GOT3 (cell line): ENCODE data around the gene NAV2.

Experiments
- DNase-seq: peaks from one replicate; lab custom pipeline; 2025; ENCODE audit warnings: mixed read lengths; lab: John Stamatoyannopoulos, UW

The NAV2 gene

DNA sequence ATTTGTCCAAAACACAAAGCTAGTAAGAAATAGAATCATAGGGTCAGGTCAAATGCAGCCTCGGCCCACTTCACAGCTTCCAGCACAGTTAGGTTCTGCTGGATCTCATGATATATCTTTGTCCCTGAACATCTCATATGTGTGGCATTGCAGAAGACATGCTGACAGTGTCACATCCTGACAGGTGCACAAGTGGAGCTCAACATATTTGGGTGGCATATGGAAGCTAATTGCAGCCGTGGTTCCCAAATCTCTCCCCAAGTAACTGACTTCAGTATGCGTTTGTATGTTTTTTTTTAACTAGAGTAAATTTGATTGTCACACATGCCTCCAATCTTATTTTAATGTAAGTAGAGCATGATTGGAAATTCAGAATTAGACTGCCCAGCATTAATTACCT is 33.4 kb downstream of the NAV2 start:
- DNase-seq = no peak

DNA sequence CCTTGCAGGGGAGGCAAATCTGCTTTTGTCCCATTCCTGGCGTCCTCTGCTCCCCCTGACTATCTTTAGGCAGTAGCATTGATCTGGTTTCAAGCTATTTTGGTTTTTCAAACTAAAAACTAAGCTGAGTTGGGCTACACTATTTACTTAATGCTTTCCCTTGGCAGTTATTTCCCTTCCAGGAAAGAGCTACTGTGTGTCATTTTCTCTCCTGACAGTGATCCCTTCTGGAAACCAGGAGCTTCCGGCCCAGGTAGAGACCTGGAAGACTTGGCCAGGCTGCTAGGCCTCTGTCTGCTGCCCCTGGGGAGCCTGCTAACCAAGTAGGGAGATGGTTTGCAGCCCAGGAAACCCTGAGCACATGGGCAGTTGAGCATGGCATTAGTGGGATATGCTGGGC is 35.0 kb downstream of the NAV2 start:
- DNase-seq = no peak

DNA sequence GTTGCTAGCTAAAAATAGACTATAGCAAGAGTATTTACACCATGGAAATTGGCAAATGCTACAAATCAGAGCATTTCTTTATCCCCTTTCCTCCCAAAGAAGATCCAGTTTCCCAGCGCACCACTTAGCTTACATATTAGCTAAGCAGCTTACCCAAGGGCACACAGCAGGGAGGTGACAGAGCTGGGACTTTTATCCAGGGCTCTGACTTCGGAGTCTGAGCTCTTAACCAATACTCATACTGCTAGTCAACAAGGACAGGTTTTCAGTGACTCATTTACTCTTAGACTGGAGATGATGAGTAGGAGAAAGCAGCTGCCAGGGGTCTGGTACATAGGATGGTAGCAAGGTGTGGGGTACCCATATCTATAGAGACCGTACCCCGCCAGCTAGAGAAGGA is 38.4 kb downstream of the NAV2 start:
- no peak for DNase-seq

DNA sequence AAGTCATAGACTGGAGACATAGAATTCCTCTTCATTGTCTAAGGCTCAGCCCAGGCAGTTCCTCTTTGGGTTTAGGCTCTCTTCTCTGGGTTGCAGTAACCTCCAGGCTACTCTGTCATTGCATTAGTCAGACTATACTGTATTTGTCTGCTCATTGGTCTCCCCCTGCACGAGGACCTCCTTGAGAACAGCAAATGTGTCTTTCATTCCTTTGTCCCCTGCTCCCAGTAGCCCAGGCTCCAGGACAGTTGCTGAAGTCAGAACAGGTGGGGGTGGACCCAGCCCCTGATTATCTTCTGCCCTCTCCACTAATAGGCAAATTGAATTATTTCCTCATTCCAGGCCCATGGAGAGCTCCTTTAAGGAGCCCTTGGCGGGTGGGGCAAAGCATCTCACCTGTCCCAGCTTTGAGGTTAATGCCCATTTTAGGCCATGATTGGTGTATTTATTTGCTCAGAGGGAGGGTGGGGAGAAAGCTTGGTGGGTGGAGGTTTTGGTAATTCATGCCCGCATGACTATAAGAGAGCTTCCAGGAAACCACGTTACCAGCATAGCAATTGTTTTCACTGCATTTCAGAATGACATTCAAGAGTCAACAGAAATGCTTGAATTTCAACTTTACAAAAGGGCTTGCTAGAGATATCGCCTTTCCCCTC is 40.9 kb downstream of the NAV2 start:
- DNase-seq = no peak

DNA sequence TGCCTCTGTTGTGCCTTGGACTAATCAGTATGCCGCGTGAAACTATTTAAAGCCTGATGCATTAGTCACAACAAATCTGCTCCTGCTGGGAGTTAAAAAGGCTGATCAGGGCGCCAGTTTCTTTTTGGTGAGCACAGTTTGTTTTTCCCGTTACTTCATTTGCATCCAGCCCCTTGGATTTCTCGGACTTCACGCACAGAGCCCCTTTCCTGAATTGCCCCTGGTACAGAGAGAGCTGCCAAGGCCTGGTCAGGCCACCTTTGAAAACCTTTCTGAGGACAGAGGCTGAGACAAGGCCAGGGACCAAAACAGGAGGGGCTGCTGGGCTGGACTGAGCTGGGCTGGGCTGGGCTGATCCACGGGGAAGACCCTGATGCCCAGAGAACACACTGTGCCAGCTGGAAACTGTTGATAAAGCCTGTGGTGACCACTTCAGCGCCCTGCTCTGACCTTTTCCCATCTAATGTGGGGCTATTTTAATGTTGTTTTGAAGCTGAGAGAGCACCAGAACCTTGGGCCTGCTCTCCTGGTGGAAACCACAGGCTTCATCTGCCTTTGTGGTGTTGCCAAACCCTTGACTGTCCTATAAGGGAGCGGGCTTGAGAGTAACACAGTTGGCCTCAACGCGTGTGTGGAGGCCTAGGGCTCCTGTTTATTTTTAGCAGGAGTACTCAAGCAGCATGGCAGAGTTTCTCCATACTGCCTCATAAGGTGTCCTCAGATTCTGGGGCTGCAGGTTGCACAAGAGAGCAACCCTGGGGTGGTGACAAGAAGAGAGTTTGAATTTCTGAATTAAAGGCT is 44.2 kb downstream of the NAV2 start:
- DNase-seq = no peak

DNA sequence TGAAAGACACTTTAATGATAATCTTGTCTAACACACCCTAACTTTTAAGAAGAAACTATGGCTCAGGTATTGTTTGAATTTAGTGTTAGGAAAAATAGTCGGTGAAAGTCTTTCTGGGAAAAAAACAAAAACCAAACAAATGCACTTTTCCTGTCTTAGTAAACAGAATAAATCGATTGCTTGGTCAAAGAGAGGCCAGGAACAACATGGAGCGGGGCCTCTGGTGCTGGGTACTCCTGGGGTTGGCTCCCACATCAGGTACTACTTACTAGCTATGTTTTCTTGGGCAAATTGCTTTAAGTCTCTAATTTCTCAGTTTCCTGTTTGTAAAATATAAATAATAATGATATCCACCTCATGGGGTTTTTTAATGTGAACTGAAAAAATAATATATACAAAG is 46.8 kb downstream of the NAV2 start:
- DNase-seq = no peak

DNA sequence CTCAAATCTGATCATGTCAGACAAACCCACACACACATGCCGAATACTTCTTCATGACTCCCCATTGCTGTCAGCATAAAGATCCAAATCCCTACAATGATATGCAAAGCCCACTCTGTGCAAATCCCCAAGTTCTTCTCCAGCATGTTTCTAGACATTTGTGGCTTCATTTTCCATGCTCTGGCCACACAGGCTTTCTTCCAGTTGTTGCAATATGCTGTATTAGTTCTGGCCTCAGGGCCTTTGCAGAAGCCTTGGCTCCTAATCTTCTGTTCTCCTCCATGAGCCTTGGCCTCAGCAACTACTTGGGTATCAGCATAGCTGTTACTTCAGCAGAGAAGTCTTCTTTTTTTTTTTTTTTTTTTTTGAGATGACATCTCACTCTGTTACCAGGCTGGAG is 49.6 kb downstream of the NAV2 start:
- no peak for DNase-seq

DNA sequence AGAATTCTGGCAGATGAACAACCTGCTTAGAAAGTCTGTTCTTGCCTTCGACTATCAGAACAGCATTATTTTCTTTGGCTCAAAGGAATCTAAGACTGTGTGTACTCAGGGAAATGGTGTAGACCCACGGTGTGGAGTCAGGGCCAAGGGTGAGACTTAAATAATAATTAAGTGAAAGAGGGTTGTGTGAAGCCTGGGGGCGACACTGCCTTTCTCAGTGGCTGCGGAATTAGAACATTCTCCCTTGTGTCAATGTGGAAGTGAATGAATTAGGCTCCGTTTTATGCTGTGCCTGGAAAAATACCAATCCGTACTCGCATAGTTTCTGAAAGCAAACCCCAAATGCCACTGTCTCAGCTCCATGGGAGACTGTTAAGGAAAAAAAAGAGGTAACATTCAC is 50.7 kb downstream of the NAV2 start:
- DNase-seq = no peak

DNA sequence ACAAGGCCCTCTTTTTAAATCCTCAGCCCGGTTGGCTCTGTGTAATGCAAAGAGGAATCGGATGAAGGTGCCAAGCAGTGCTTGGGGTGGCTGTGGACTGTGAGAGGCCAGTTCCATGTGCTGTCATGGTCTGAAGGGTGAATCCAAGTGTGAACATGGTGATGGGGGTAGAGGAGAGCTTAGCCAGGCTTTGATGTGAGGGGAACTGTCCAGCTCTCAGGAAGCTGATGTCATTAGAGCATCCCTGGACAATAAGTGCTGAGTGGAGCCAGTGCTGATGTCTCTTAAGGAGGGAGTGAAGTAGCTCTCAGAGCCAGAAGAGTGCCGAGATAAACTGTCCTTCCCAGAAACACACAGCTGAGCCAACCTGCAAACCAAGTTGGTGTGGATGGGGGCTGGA is 53.6 kb downstream of the NAV2 start:
- DNase-seq = no peak

DNA sequence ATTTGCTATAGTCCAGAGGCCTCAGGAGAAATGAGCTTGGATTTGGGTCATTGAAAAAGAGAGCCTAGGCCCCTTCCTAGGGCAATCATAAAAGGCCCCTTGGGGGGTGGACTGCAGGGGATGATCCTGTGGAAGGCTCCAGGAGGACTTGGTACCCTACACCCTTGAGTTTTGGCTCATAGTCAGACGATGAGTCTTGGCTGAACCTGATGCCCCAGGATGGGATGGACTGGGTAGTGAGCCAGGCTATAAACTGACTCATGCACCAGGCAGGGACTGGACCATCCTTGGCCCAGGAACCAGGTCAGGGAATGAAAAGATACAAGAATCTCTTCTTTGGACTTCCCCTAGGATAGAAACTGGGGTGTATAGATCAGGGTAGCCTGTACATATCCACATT is 54.2 kb downstream of the NAV2 start:
- no peak for DNase-seq

DNA sequence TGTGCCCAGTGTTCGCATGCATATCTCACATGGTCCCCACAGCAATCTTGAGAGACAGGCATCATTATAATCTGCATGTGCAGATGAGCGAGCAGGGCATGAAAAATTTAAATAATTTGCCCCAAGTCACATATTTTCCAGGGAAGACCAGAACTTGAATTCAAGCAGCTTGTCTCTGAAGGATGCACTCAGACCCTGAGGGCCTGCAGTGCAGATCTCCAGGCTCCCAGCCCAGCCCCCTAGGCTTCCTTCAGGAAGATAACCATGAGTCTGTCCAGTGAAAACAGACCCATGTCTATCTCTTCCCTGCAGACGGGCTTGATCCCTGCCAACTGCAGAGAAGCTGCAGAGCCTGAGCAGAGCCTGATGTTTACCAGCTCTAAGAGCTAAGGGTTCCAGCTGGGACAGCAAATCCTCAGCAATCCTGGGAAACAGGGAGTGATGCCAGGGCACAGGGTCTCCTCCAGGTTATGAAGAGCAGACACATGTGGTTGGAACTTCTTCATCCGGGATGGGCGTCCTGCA is 55.1 kb downstream of the NAV2 start:
- no peak for DNase-seq

DNA sequence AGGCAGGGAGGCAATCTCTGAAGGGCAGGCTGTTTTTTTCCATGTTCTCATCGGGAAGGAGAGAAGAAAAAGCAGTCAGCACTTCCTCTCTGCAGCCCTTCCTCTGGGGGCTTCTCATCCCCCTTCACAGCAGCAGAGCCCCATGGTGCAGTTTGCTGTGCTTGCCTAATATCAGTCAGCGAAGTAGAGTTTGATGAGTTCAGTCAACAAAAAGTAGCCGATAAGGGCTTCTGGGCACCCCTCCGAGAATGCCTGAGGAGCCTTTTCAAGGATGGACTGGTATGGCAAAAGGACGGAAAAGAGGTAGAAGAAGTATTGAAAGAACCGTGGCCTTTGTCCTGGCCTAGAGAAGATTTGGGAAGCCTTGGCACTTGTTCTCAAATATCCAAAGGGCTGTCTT is 55.6 kb downstream of the NAV2 start:
- no peak for DNase-seq

DNA sequence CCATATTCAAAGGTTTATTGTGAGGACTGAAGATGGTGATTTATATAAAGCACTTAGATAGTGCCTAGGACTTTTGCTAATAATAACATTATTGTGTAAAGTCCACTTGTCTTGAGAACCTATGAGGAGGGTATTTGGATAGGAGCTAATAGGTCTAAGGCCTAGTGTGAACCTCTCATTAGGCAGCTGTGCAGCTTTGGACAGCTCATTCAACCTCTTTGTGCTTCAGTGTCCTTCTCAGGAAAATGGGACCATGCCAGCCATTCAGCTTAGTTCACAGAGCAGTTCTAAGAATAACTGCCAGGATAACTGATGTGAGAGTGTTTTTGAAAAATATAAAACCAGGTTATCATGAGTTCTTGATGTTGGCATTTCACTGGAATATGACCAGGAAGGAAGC is 56.2 kb downstream of the NAV2 start:
- DNase-seq = no peak

DNA sequence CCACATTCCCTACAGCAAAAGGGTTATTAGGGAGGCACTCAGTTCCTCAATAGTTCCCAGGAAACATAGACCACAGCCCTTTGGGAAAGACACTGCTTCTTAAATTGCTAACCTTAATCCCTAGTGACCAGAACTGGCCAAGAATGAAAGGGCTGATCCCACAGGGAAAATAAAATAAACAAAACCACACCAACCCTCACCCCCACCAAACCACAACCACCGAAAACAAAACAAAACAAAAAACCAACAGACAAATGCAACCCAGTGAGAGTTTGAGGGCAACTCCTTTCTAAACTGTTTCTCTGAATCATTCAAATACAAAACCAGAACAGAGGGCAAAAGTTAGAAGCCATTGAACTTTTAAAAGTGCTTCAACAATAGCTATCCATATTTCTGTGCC is 57.2 kb downstream of the NAV2 start:
- no peak for DNase-seq

DNA sequence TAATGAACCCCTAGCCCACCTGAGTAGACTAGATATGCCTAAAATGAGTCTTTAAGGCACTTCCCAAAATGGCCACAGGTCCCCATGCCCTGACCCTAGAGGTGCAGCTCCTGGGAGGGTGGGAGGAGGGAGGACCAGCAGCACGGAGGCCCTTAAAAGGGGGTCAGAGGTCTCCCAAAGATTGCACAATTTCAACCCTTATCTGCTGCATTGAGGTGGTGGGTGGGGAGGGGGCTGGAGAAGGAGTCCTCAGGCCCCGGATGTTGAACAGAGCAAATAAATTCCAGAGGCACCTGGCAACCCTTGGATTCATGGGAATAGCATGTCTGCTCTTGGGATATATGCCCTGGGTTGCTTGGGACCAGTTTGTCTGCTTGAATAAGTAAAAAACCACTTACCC is 57.6 kb downstream of the NAV2 start:
- no peak for DNase-seq

DNA sequence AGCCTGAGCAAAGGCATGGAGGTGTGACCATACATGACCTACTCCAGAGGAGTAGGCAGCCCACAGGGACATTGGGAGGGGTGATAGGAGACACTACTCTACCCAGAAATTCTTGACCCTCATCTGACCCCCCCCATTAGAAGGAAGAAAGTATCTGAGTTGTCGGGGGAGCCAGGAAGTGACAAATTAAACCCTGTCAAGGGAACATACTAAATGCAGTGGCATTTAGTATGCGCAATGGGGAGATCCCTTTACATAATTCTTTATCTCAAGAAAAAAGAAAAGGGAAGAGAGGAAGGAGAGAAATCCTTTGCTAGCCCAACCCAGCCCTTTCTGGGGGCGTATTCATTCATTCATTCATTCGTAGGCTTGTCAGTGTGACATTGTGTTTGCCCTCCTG is 58.8 kb downstream of the NAV2 start:
- no peak for DNase-seq

DNA sequence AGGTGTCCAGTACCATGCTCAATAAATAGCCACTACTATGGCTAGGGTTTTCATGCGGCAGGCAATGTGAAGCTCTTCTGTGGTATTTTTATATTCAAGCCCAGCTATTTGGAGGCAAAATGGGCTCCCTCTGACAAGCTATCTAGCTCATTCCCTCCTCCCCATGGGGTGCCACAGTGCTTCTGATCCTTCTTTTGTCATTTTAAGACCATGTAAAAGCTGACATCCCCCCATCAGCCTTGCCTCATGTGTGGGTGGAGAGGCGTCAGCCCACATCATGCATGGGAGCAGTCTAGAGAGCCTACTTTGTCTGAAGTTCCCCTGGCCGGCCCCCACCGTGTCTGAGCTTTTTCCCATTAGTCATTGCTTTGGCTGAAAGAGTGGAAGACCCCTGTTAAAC is 59.8 kb downstream of the NAV2 start:
- no peak for DNase-seq

DNA sequence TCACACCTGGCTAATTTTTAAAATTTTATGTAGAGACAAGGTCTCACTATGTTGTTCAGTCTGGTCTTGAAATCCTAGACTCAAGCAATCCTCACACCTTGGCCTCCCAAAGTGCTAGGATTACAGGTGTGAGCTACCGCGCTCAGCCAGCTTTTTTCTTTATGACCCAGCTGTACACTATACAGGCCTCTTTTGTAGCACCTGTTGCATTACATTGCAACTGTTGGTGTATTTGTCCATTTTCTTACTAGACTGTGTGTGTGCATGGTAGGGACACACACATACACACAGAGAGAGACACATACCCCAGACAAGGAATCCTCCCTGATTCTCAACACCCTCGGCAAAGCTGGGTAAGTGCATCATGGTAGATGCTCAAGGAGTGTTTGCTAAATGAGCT is 61.7 kb downstream of the NAV2 start:
- DNase-seq = no peak

DNA sequence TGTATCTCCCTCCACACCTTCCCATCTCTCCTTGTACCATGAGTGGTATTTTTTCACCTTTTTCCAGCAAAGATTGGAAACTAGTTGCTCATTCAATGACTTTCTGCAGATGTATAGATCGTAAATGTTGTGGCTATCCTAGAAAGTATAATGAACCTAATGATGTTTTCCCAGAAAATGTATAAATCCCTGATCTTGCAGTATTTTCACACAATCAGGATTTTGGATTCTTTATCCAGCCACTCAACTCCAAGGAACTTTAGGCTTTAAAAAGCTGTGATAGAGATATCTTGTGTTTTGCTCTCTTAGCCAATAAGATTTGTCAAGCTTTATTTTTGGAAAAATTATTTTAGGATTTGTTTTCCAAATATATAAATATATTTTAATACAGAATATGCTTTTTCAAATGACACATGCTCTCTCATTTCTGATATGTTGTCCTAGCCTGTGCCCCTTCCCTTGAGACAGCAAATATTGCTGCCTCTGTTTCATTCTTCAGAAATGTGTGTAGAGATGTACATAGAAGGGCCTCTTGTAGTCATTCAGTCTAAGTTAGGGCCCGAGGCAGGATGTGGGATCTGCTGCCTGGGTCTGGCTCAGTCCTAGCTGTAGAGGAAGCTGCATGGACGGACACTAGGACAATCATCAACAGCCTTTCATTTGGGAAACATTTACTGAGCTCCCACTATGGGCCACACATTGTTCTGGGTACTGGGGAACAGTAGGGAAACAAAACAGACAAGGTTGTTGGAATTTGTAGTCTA is 62.4 kb downstream of the NAV2 start:
- no peak for DNase-seq

DNA sequence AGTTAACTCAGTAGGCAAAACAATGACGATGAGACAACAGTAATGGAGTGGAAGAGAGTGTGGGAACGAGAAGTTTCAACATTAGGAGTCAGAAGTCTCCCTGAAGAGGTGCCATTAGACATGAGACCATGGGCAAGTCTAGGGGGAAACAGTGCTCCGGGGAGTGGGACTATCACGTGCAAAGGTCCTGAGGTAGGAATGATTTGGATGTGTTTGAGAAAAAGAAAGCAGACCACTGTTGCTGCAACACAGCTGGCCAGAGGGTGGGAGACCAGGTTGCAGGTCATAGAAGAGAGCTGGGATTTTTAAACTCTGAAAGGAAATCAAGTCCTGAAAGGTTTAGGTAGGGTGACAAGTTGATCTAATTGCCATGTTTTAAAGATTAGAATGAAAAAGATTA is 63.0 kb downstream of the NAV2 start:
- no peak for DNase-seq

DNA sequence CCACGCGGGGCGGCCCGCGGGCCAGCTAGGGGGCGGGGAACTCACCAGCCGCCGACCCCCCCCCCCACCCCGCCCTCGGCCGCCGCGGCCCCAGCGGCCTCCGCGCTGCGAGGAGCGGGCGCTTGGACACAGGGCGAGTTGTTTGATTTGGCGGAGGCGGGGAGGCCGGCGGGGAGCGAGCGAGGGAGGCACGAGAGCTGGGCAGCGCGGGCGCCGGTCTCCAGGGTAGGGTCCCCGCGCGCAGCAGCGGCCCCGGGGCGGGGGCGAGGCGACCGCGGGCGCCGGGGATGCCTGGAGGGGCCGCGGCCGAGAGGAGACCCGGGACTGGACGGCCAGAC is 64.4 kb downstream of the NAV2 start:
- no peak for DNase-seq

DNA sequence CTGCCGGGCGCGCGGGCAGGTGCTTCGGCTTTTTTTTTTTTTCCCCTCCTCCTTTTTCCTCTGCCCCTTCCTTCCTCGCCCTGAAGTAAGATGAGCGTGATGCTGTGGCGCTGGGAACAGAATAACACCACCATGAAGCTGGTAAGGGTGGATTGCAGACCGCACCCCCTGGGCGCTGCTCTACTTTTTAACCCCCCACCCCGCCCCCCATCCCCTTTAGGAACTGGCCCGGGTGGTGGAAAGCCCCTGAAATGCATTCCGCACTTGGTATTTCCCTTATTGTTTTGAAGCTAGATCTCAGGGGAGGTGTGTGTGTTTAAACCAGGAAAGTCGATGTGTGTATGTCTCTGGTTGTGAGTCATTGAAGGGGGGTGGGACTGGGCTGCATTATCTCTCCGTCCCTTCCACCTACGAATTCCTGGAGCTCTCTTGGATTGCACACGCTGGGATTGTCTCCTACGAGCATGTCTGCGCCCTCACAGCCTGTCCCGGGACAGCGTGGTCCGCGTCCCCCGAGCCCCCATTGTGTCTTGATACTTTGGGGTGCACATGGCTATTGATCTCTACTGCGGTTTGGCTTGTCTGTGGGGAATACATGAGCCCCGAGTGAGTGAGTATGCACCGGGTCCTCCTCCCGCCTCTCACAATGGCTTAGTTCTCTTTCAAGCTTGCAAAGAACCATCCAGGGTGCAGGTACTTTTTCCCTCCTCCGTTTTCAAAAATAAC is 64.9 kb downstream of the NAV2 start:
- DNase-seq = no peak
